Naive thymus-derived CD4-positive, alpha-beta T cell (primary cell): ENCODE data around the gene CA10. TPM values are rescaled to one million over a fixed set of nuclear protein-coding genes. Genes with fewer than 3 reads are reported as not detected.

Source experiments
- ATAC-seq: fragments of 150-1000 bp; cut with Tn5 transposase; 2 replicates; pipeline ENCODE4 v1.10.0; 2021; ENCODE audit warnings: mild to moderate bottlenecking, moderate library complexity
- CTCF ChIA-PET: fragments of 350-600 bp; sonication (Branson Sonifier 250); formaldehyde crosslinking; loops from one replicate; lab custom pipeline; 2021; ENCODE audit warnings: antibody characterized with exemption; lab: Charles Lee
- POLR2A ChIA-PET: fragments of 350-600 bp; sonication (Branson Sonifier 250); formaldehyde crosslinking; loops from one replicate; lab custom pipeline; 2021; ENCODE audit warnings: antibody characterized with exemption, inconsistent platforms; lab: Charles Lee
- DNase-seq, 9 donors: peaks; one replicate each; pipeline versions ENCODE4 v3.0.0 to v3.0.0-alpha.2; 2020 to 2022; ENCODE audit warnings: mixed read lengths in 1 of 9
- H3K27ac ChIP-seq: one replicate; pipeline ENCODE4 v1.7.0; 2013; ENCODE audit warnings: mild to moderate bottlenecking, low read depth, low read length, moderate library complexity
- H3K27me3 ChIP-seq, 2 donors: one replicate each; pipeline ENCODE4 v1.7.0; 2013; ENCODE audit warnings: low read length in 2 of 2, mild to moderate bottlenecking in 2 of 2, moderate library complexity in 2 of 2; ENCODE audit not compliant: control insufficient read depth in 2 of 2, insufficient read depth in 2 of 2
- H3K36me3 ChIP-seq, 3 experiments: 1 replicate in 2 of 3; 2 replicates in 1 of 3; pipeline ENCODE4 v1.7.0; 2013; ENCODE audit warnings: low read length in 3 of 3, mild to moderate bottlenecking in 3 of 3, moderate library complexity in 1 of 3; ENCODE audit not compliant: insufficient read depth in 3 of 3, control insufficient read depth in 2 of 3
- H3K4me1 ChIP-seq, 2 donors: one replicate each; pipeline ENCODE4 v1.7.0; 2013; ENCODE audit warnings: low read length in 2 of 2, mild to moderate bottlenecking in 2 of 2, moderate library complexity in 1 of 2; ENCODE audit not compliant: control insufficient read depth in 2 of 2, insufficient read depth in 2 of 2
- H3K4me3 ChIP-seq: 2 replicates; pipeline ENCODE4 v1.7.0; 2013; ENCODE audit warnings: mild to moderate bottlenecking, low read length
- H3K9me3 ChIP-seq, 3 experiments: 1 replicate in 2 of 3; 2 replicates in 1 of 3; pipeline ENCODE4 v1.7.0; 2013; ENCODE audit warnings: low read length in 3 of 3; ENCODE audit not compliant: control insufficient read depth in 2 of 3
- H3K27ac Mint-ChIP-seq, 9 donors: one replicate each; pipeline ENCODE4 v1.8.0; 2020 to 2022; ENCODE audit warnings: mixed read lengths in 9 of 9, mild to moderate bottlenecking in 8 of 9, moderate library complexity in 5 of 9, inconsistent platforms in 2 of 9
- H3K27me3 Mint-ChIP-seq, 5 donors: one replicate each; pipeline ENCODE4 v1.8.0; 2021 to 2022; ENCODE audit warnings: mixed read lengths in 5 of 5, mild to moderate bottlenecking in 1 of 5
- H3K36me3 Mint-ChIP-seq, 5 donors: one replicate each; pipeline ENCODE4 v1.8.0; 2020 to 2022; ENCODE audit warnings: mixed read lengths in 5 of 5, mild to moderate bottlenecking in 3 of 5, inconsistent platforms in 1 of 5
- H3K4me1 Mint-ChIP-seq, 7 donors: one replicate each; pipeline ENCODE4 v1.8.0; 2020 to 2022; ENCODE audit warnings: mixed read lengths in 7 of 7, mild to moderate bottlenecking in 3 of 7, inconsistent platforms in 1 of 7
- H3K4me3 Mint-ChIP-seq, 10 donors: one replicate each; pipeline ENCODE4 v1.8.0; 2020 to 2022; ENCODE audit warnings: mild to moderate bottlenecking in 10 of 10, mixed read lengths in 10 of 10, moderate library complexity in 6 of 10, inconsistent platforms in 2 of 10
- H3K9me3 Mint-ChIP-seq, 11 donors: one replicate each; pipeline ENCODE4 v1.8.0; 2020 to 2022; ENCODE audit warnings: mixed read lengths in 11 of 11, mild to moderate bottlenecking in 4 of 11, inconsistent platforms in 1 of 11, moderate library complexity in 1 of 11
- intact Hi-C, 2 donors: fragments of 100-400 bp; cut with micrococcal nuclease; formaldehyde crosslinking; loops; one replicate each; pipeline ENCODE4 v1.15.1; 2023
- polyA plus RNA-seq, 2 donors: library from polyadenylated mRNA; unstranded; fragments of 300-500 nt; fragmentation: Illumina TruSeq; gene quantifications; one replicate each; pipeline ENCODE4 v1.2.3, GENCODE V29; 2021
- total RNA-seq, 6 experiments: library from RNA in 5 of 6; stranded (reverse) in 5 of 6; gene quantifications; 1 replicate in 5 of 6; 2 replicates in 1 of 6; pipeline ENCODE4 v1.2.3 and lab custom pipeline; 2021 to 2026

The CA10 gene
- total and polyA plus RNA-seq, 7 experiments from 2014 or later, result not detected

DNA sequence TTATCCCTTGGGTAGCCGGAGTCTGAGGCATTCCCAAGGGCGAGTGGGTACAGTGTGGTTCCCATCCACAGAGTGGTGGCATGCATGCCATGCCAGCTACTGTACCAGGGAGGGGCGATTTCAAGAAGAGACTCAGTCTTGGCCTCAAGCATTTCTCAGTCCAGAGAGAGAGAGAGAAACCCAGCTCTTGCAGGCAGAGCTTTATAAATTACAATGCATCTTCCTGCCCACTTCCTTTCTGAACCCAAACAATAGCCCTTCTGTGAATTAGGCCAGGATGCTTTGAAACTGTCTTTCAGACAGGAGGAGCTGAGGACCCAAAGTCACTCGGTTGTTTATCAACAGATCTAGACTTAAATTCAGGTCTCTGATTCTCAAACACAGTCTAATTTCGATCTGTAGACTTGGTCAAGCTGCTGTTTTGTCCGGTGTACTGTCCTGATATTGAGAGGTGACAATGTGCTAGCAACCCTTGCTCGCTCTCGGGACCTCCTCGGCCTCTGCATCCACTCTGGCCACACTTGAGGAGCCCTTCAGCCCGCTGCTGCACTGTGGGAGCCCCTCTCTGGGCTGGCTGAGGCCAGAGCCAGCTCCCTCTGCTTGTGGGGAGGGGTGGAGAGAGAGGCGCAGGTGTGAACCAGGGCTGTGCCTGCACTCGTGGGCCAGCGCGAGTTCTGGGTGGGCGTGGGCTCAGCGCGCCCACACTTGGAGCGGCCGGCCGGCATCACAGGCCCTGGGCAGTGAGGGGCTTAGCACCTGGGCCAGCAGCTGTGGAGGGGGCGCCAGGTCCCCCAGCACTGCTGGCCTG, 490.2 kb downstream of the CA10 start:
- intact Hi-C loops, result no loop called here
- POLR2A ChIA-PET, result no interaction called here
- Mint-ChIP-seq H3K36me3 (no peaks in the 10 kb centered on the region), H3K9me3 (peaks cover 0 to 4% (median 0%) of the 10 kb centered on the region in 11 donors), H3K27me3 (peaks cover 0 to 27% (median 12%) of the 10 kb centered on the region in 5 donors), H3K4me3 (no peak overlapping the region), H3K4me1 (peaks cover 0 to 3% (median 0%) of the 10 kb centered on the region in 7 donors), H3K27ac (no peak overlapping the region)
- Histone ChIP-seq H3K27ac (no peak overlapping the region), H3K9me3 (no peaks in the 10 kb centered on the region), H3K4me3 (no peak overlapping the region), H3K27me3 (no peaks in the 10 kb centered on the region), H3K36me3 (no peaks in the 10 kb centered on the region), H3K4me1 (no peaks in the 10 kb centered on the region)
- no peak for DNase-seq
- ATAC-seq, result no peak
- CTCF ChIA-PET, result no interaction called here

- Histone ChIP-seq H3K27ac (no peak overlapping the region), H3K36me3 (no peaks in the 10 kb centered on the region), H3K27me3 (no peaks in the 10 kb centered on the region), H3K4me1 (no peaks in the 10 kb centered on the region), H3K9me3 (no peaks in the 10 kb centered on the region), H3K4me3 (no peak overlapping the region)
- H3K36me3 Mint-ChIP-seq, result no peaks in the 10 kb centered on the region
- CTCF ChIA-PET, result no interaction called here
- H3K27ac Mint-ChIP-seq, result no peak overlapping the region
- no peak for DNase-seq
- ATAC-seq, result no peak
- intact Hi-C loops, result no loop called here
- peaks cover 2 to 34% (median 13%) of the 10 kb centered on the region in 5 donors for H3K27me3 Mint-ChIP-seq
- H3K4me1 Mint-ChIP-seq, result peaks cover 0 to 3% (median 0%) of the 10 kb centered on the region in 7 donors
- H3K4me3 Mint-ChIP-seq, result no peak overlapping the region
- POLR2A ChIA-PET, result no interaction called here
- peaks cover 0 to 4% (median 0%) of the 10 kb centered on the region in 11 donors for H3K9me3 Mint-ChIP-seq
Measured at GRCh38 chr17:51667706-51668083, 490.8 kb downstream of the CA10 start.

- Mint-ChIP-seq H3K9me3 (peaks cover 0 to 4% (median 0%) of the 10 kb centered on the region in 11 donors), H3K27ac (no peak overlapping the region), H3K4me3 (no peak overlapping the region), H3K27me3 (peaks cover 2 to 38% (median 13%) of the 10 kb centered on the region in 5 donors), H3K4me1 (peaks cover 0 to 3% (median 0%) of the 10 kb centered on the region in 7 donors), H3K36me3 (no peaks in the 10 kb centered on the region)
- Histone ChIP-seq H3K36me3 (no peaks in the 10 kb centered on the region), H3K27me3 (no peaks in the 10 kb centered on the region), H3K4me1 (no peaks in the 10 kb centered on the region), H3K9me3 (no peaks in the 10 kb centered on the region), H3K27ac (no peak overlapping the region), H3K4me3 (no peak overlapping the region)
- CTCF ChIA-PET, result no interaction called here
- POLR2A ChIA-PET, result no interaction called here
- intact Hi-C loops, result no loop called here
- ATAC-seq (no peak), DNase-seq (no peak)
Measured at GRCh38 chr17:51666971-51667705, 491.4 kb downstream of the CA10 start.

DNA sequence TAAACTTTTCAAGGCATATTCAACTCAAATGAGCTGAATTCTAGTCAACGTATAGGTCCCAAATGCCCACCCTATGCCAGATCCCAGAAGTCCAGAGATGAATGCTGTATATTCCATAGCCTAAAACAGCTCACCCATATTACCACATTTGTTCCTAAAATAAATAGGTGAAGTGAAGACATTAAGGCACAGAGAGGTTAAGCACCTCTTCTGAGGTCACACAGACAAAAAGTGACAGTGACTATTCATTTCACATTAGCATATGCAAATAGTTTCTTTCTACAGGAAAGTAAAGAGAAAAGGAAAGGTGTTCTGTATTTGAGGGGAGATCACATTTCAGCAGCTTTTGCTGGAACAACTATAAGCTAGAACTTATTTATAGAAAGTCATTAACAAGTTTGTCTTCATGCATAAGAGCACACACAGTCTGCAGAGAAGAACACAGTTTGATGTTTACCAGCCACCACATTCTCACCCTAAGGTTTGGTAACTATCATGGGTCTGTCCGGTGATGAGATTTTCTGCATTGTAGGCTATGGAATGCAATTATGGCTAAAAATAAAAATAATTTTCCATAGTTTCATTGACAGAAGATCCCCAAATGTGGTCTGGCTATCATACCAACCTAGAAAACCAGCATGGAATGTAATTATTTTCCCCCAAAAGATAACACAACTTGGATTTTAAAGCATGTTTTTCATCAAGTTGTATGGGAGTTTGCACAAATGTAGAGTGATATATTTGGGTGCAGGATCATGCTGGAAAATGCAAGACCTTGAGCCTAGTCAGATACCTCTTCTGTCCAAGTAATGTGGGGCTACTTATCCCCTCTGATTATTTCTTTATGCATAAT, 496.1 kb downstream of the CA10 start:
- Mint-ChIP-seq H3K9me3 (peaks cover 0 to 3% (median 0%) of the 10 kb centered on the region in 11 donors), H3K27ac (no peak overlapping the region), H3K36me3 (no peaks in the 10 kb centered on the region), H3K4me3 (no peak overlapping the region), H3K27me3 (peaks cover 3 to 33% (median 13%) of the 10 kb centered on the region in 5 donors), H3K4me1 (peaks cover 0 to under 1% (median 0%) of the 10 kb centered on the region in 7 donors)
- ChIA-PET POLR2A (no interaction called here), CTCF (no interaction called here)
- Histone ChIP-seq H3K27me3 (no peaks in the 10 kb centered on the region), H3K4me1 (no peaks in the 10 kb centered on the region), H3K9me3 (no peaks in the 10 kb centered on the region), H3K27ac (no peak overlapping the region), H3K4me3 (no peak overlapping the region), H3K36me3 (no peaks in the 10 kb centered on the region)
- intact Hi-C loops, result no loop called here
- DNase-seq (no peak), ATAC-seq (no peak)

DNA sequence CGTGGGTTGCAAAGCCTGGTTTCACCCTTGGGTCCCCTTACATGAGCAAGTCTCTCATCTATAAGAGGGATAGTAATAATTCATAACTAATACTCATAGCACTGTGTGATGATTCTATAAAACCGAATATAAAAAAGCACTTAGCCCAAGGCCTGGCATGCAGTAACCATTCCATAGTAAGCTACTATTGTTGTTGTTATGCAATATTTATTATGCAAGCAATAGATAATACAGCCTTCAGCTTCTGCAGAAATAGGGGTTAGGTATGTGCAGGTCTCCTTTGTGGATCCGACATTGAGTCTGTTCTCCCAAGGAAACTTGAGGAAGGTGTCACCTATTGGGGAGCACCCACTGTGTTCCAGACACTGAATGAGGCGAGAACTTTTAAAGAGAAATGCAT, 497.1 kb downstream of the CA10 start:
- ATAC-seq, result no peak
- CTCF ChIA-PET, result no interaction called here
- H3K4me3 Mint-ChIP-seq, result no peak overlapping the region

GRCh38 chr17:51660266-51660665, 498.2 kb downstream of the CA10 start:
- no peaks in the 10 kb centered on the region for H3K36me3 ChIP-seq
- Mint-ChIP-seq H3K36me3 (no peaks in the 10 kb centered on the region), H3K4me3 (no peak overlapping the region), H3K9me3 (peaks cover 0 to 3% (median 0%) of the 10 kb centered on the region in 11 donors), H3K4me1 (peaks cover 0 to 8% (median 0%) of the 10 kb centered on the region in 7 donors), H3K27me3 (peaks cover 3 to 30% (median 6%) of the 10 kb centered on the region in 5 donors), H3K27ac (no peak overlapping the region)
- intact Hi-C loops, result no loop called here
- no peak for DNase-seq
- H3K27me3 ChIP-seq, result no peaks in the 10 kb centered on the region
- H3K4me3 ChIP-seq, result no peak overlapping the region
- ChIA-PET POLR2A (no interaction called here), CTCF (interaction anchor here (0.8 kb wide), 1 partner anchor 18 kb away, joined by 5 read pairs; no protein-coding TSS in a partner anchor)
- ATAC-seq, result no peak
- H3K27ac ChIP-seq, result no peak overlapping the region
- no peaks in the 10 kb centered on the region for H3K4me1 ChIP-seq
- no peaks in the 10 kb centered on the region for H3K9me3 ChIP-seq

More for the DNA sequence above, 497.1 kb downstream of the CA10 start:
- Histone ChIP-seq H3K36me3 (no peaks in the 10 kb centered on the region), H3K27me3 (no peaks in the 10 kb centered on the region), H3K4me1 (no peaks in the 10 kb centered on the region), H3K4me3 (no peak overlapping the region), H3K27ac (no peak overlapping the region), H3K9me3 (no peaks in the 10 kb centered on the region)
- Mint-ChIP-seq H3K36me3 (no peaks in the 10 kb centered on the region), H3K9me3 (peaks cover 0 to 3% (median 0%) of the 10 kb centered on the region in 11 donors), H3K27ac (no peak overlapping the region), H3K27me3 (peaks cover 3 to 33% (median 13%) of the 10 kb centered on the region in 5 donors), H3K4me1 (peaks cover 0 to 8% (median 0%) of the 10 kb centered on the region in 7 donors)
- DNase-seq, result no peak
- intact Hi-C loops, result no loop called here
- POLR2A ChIA-PET, result no interaction called here
